GM18505 (cell line): ENCODE data around the gene C3orf18.

Experiments used
- ATAC-seq: cut with Tn5 transposase; IDR thresholded peaks from one replicate; pipeline ENCODE4 v1.9.1; 2021; ENCODE audit not compliant: unreplicated experiment
- POLR2A ChIP-seq: IDR thresholded peaks from 4 replicates; pipeline ENCODE4 v1.6.1; 2011; ENCODE audit warnings: borderline replicate concordance; ENCODE audit not compliant: insufficient read depth, insufficient read length; ENCODE audit errors: extremely low read depth

Gene C3orf18

GRCh38 chr3:50564321-50564720, 3.2 kb downstream of the C3orf18 start:
- no peak for ATAC-seq

DNA sequence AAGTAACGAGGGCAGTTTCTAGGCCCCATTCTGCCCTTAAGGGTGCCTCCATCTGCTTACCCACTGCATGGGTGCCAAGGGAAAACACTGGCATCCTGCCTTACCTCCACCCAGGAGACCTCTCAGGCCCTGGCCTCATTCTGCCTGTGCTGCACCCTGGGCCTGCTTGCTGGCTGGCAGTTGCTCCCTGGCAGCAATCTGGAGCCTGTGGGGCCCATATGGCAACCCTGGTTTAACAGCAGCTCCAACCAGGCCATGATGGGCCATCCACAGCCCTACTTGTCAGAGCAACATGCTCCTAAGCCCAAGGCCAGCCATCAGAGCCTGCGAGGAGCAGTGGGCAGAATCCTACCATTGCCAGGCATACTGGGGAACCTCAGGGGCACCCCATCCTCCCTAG, 3.7 kb downstream of the C3orf18 start:
- no peak for TF ChIP-seq POLR2A

More at GRCh38 chr3:50564321-50564720, 3.2 kb downstream of the C3orf18 start:
- TF ChIP-seq POLR2A: no peak

GRCh38 chr3:50562861-50563260, 4.7 kb downstream of the C3orf18 start:
- TF ChIP-seq POLR2A: no peak
- ATAC-seq: no peak

More for the DNA sequence above, 3.7 kb downstream of the C3orf18 start:
- no peak for ATAC-seq

DNA sequence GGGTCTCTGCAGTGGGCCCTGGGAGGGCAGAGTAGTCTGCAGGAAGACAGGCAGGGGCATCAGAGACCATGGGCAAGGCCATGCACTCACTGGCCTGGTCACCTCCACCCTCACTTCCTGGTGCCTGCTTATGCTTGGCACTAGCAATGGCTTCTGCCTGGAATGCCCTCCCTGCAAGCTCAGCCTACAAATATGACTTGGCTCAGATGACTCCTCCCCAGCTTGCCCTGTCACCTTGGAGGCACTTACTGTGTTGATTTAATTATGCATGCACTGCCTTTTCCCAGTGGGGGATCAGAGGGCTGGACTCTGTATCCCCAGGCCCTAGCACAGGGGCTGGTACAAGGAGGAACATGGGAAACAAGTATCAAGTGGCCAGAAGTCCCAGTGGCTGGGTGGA, 7.8 kb downstream of the C3orf18 start:
- no peak for TF ChIP-seq POLR2A
- ATAC-seq: no peak

- ATAC-seq: no peak
- TF ChIP-seq POLR2A: no peak
These were observed 9.6 kb downstream of the C3orf18 start for GRCh38 chr3:50557915-50558314.

DNA sequence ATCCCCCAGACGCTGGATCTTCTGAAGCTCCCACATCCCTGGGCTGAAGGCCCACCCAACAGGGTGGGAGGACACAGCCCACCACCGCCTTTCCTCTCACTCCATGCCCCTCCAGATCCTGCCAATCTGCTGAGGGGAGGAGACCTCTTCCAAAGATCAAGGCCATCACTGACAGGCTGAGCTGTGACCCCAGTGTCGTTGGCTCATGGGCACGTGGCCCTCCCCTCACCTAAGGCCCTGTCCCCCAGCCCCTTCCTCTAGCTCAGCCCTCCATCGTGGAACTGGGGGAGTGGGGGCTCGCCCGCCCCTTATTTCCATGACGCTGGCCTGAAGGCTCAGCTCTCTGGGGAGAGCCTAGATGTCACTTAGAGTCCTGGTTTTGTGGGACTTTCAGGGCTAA, 10.4 kb downstream of the C3orf18 start:
- no peak for ATAC-seq
- no peak for TF ChIP-seq POLR2A

DNA sequence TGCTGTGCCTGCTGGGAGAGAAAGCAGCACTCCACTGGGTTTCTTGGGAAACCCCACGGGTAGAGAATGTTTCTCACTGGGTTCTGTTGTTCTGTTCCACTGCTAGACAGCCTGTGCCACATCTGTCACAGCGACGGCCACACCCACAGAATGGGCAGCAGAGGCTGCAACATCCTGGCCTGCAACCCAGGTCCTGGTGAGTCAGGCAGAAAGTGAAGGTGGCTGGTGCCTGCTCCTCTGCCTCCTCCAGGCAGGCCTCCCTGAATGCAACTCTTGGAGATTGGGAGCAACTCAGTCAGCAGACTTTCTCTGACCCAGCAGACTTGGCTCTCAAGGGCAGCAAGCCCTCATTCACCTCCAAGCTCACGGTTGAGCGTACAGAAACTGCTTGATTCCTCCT, 13.0 kb downstream of the C3orf18 start:
- no peak for TF ChIP-seq POLR2A
- ATAC-seq: no peak

DNA sequence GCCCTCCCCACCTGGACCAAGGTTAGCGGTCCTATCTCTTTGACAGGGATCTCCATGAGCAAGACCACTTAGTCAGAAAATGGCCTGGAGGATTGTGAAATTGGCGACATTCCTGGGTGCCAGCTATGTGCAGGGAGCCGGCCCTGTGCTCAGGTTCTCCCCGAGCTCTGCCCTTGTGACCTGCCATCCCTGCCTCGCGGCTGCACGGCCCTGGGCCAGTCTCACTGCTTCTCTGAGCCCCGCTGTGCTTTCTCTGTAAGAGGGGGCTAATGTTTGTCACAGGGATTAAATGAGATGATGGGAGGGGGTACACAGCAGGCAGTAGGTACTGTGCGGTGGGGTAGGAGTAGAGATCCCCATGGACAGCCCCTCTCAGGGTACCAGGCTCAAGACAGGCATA, 14.9 kb downstream of the C3orf18 start:
- no peak for TF ChIP-seq POLR2A

DNA sequence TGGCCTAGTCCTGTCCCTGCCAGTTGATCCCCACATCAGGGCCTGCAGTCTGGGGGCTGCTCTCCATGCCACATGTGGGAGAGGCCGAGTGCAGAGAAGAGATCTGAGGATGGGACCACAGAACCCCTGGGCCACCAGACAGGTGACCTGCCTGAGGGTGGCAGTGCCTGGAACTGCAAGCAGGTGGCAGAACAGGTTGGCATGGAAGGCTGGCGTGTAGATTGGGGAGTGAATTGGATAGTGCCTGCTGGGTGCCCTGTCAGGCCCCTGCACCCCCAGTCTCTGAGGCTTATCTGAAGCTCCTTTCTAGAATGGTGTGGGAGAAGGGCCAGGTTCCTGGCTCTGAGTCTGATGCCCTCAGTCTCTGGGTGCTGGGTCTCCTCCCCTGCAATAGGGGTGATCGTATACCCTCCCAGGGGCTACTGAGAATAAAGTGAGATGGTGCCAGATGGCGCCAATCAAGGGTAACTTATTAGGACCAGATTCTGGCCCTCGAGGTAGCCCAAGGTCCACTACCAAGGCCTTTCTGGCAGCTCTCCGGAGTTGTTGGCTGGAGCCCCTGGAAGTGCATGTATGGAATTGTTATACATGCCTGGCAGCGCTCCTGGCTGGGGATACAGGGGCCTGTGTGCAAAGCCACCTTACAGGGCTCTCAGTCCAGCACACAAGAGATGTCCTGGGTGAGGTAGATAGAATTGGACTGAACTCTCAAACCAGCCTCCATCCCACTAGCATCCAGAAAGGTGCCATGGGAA, 15.7 kb downstream of the C3orf18 start:
- no peak for ATAC-seq
- TF ChIP-seq POLR2A: no peak

More for the DNA sequence above, 14.9 kb downstream of the C3orf18 start:
- ATAC-seq: no peak

DNA sequence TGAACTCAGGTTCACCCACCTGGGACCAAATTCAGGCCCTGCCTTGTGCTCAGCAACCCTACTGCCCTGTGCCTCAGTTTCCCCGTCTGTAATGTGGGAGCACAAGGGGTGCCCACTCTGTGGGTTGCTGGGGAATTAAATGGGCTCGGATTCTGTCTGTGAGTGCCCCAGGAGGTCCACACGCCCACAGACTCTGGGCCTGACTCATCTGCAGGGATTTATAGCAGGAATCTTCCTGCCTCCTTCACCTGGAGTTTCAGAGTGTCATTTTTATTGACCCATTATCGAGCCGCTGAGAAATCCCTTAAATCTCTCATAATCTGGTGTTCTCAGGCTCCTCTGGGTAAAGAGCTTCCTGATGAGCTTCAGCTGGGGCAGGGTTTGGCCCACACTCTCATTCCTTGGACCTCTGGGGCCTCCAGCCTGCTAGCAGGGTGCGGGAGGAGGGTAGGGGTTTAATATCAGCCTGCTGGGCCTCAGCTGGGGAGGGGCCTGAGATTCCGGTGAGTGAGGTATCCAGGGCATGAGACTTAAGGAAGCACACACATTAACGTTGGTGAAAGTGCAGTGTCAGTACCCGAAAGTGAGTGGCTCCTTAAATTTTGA, 16.4 kb downstream of the C3orf18 start:
- ATAC-seq: no peak
- no peak for TF ChIP-seq POLR2A

DNA sequence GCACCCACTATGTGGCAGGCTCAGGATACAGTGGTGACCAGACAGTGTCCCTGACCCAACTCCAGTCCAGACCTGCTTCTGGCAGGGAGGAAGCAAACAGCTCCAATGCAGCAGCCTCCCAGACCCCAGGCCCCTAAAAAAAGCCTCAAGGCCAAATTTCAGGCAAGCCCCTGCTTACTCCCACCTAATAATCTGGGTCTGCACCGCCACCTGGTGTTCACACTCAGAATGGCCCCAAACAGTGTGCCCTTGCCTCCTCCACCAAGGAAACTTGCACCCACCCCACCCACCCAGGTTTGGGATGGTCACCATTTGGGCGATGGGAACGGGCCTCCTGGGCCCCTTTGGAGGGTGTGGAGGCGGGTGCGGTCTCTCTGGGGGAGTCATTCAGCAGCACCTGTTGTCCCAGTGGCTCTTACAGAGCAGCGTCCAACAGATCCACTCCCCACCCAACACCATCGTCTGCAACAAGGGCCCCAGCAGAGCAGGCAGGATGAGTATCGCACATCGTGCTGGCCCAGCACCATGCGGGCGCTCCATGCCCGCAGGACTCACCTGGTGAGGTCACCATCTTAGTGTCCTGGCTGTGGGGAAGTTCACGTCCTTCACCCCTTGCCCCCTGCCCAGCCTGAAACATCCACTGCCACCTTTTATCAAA, 17.3 kb downstream of the C3orf18 start:
- TF ChIP-seq POLR2A: no peak
- ATAC-seq: no peak

- ATAC-seq: no peak
- no peak for TF ChIP-seq POLR2A
These were observed 18.3 kb downstream of the C3orf18 start for GRCh38 chr3:50549226-50549625.

- no peak for ATAC-seq
These were observed 21.8 kb downstream of the C3orf18 start for GRCh38 chr3:50545781-50546180.

GRCh38 chr3:50542177-50543034, 25.1 kb downstream of the C3orf18 start:
- no peak for TF ChIP-seq POLR2A
- ATAC-seq: no peak

More at GRCh38 chr3:50545781-50546180, 21.8 kb downstream of the C3orf18 start:
- TF ChIP-seq POLR2A: no peak
